Measurements from ENCODE around the gene AMH.

- TF ChIP-seq CTCF (IDR thresholded peaks at IDR 0.05) = no peak
- no peak for TF ChIP-seq POLR2A (IDR thresholded peaks at IDR 0.05)
These were observed 32.5 kb upstream of the AMH start for GRCh38 chr19:2216361-2217225.

All from thyroid gland (tissue), 4 donors.